HL-60 (cell line): ENCODE results near the gene ASB12.

Experiments
- DNase-seq, 2 experiments: peaks; one replicate each; pipeline ENCODE4 v3.0.0-alpha.2; 2010 to 2020; ENCODE audit warnings: low read depth in 1 of 2, low spot score in 1 of 2
- H3K27ac ChIP-seq: fragments of 250-450 bp; sonication (Bioruptor Pico); replicated peaks from 2 replicates; pipeline ENCODE4 v1.5.1; 2020; ENCODE audit warnings: mild to moderate bottlenecking, moderate library complexity
- H3K27me3 ChIP-seq: fragments of 250-450 bp; sonication (Bioruptor Pico); 2 replicates; pipeline ENCODE4 v1.5.1; 2021; ENCODE audit warnings: mild to moderate bottlenecking, moderate library complexity; ENCODE audit not compliant: insufficient read depth, poor library complexity, severe bottlenecking
- H3K4me3 ChIP-seq: replicated peaks from 2 replicates; pipeline ENCODE4 v1.5.1; 2011; ENCODE audit warnings: mild to moderate bottlenecking, control low read depth, low read length; ENCODE audit not compliant: insufficient read depth
- GABPA ChIP-seq: IDR thresholded peaks from 2 replicates; pipeline ENCODE4 v1.6.1; 2012; ENCODE audit warnings: low read depth
- POLR2AphosphoS5 ChIP-seq: IDR thresholded peaks from 2 replicates; pipeline ENCODE4 v1.6.1; 2012; ENCODE audit warnings: low read depth
- SPI1 ChIP-seq: IDR thresholded peaks from 2 replicates; pipeline ENCODE4 v1.6.1; 2012; ENCODE audit warnings: low read depth, mild to moderate bottlenecking, borderline replicate concordance
- long read RNA-seq: library from polyadenylated mRNA; unstranded; transcript quantifications from one replicate; pipeline ENCODE4 v2.0.0, GENCODE V29; 2020
- TF ChIP-seq, protein P1 (sequence below): IDR thresholded peaks from one replicate; pipeline ENCODE4 v1.5.1; 2011; ENCODE audit warnings: low read length, control low read depth, inconsistent platforms; ENCODE audit not compliant: insufficient read depth
- TF ChIP-seq, protein P2 (sequence below): IDR thresholded peaks from 2 replicates; pipeline ENCODE4 v1.6.1; 2012; ENCODE audit warnings: low read depth; ENCODE audit not compliant: insufficient replicate concordance

The ASB12 gene, protein sequence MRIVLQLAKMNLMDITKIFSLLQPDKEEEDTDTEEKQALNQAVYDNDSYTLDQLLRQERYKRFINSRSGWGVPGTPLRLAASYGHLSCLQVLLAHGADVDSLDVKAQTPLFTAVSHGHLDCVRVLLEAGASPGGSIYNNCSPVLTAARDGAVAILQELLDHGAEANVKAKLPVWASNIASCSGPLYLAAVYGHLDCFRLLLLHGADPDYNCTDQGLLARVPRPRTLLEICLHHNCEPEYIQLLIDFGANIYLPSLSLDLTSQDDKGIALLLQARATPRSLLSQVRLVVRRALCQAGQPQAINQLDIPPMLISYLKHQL
- long read RNA-seq = 0 reads

DNA sequence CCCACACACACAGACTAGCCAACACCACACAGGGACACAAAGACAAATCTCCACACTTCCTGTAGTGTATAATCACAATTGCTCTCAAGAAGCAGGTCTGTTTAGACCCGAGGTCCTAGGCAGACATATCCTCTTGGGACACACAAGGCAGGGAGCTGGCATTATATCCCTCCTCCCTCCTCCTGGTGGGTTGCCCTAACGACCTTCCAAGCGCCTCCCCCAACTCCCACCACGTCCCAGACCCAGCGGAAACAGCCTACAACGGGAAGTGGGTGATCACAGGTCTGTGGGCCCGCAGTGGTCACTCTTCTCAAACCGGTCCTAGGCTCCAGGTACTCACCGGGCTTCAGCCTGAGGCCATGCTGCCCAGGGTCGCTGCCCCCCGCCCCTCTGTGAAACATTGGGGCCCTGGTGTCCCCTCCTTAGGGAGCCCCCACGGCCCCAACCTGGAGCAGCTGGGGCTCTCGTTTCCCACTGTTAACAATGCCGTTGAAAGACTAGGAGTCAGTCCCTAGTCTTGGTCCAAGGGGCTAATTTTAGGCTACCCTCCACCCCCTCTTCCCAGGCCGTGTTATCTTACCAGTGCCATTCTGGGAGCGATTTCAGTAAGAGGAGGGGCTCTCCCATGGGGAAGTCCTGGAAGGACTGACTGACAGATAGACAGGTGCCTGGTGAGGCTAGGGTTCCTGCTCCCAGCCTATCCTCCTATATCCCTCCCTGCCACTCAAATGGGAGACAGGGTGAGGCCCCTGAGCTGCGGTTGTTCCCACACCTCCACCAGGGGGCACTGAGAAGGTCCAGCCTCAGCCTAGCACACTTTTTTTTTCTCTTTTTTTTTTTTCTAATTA, at the start of gene ASB12:
TSS of gene ASB12 (minus strand) at position 485 of the 848 bp plus-strand sequence. CDS start 4,957 bp downstream, outside the sequence.
- DNase-seq = no peak
- TF ChIP-seq GABPA (no peak), SPI1 (no peak), POLR2AphosphoS5 (no peak)
- TF ChIP-seq, protein P1, sequence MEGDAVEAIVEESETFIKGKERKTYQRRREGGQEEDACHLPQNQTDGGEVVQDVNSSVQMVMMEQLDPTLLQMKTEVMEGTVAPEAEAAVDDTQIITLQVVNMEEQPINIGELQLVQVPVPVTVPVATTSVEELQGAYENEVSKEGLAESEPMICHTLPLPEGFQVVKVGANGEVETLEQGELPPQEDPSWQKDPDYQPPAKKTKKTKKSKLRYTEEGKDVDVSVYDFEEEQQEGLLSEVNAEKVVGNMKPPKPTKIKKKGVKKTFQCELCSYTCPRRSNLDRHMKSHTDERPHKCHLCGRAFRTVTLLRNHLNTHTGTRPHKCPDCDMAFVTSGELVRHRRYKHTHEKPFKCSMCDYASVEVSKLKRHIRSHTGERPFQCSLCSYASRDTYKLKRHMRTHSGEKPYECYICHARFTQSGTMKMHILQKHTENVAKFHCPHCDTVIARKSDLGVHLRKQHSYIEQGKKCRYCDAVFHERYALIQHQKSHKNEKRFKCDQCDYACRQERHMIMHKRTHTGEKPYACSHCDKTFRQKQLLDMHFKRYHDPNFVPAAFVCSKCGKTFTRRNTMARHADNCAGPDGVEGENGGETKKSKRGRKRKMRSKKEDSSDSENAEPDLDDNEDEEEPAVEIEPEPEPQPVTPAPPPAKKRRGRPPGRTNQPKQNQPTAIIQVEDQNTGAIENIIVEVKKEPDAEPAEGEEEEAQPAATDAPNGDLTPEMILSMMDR = no peak
- TF ChIP-seq, protein P2, sequence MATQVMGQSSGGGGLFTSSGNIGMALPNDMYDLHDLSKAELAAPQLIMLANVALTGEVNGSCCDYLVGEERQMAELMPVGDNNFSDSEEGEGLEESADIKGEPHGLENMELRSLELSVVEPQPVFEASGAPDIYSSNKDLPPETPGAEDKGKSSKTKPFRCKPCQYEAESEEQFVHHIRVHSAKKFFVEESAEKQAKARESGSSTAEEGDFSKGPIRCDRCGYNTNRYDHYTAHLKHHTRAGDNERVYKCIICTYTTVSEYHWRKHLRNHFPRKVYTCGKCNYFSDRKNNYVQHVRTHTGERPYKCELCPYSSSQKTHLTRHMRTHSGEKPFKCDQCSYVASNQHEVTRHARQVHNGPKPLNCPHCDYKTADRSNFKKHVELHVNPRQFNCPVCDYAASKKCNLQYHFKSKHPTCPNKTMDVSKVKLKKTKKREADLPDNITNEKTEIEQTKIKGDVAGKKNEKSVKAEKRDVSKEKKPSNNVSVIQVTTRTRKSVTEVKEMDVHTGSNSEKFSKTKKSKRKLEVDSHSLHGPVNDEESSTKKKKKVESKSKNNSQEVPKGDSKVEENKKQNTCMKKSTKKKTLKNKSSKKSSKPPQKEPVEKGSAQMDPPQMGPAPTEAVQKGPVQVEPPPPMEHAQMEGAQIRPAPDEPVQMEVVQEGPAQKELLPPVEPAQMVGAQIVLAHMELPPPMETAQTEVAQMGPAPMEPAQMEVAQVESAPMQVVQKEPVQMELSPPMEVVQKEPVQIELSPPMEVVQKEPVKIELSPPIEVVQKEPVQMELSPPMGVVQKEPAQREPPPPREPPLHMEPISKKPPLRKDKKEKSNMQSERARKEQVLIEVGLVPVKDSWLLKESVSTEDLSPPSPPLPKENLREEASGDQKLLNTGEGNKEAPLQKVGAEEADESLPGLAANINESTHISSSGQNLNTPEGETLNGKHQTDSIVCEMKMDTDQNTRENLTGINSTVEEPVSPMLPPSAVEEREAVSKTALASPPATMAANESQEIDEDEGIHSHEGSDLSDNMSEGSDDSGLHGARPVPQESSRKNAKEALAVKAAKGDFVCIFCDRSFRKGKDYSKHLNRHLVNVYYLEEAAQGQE = no peak
- no peak within 1 kb of the TSS for H3K4me3 ChIP-seq
- no peak within 1 kb of the TSS for H3K27ac ChIP-seq
- no peaks in the 10 kb centered on the region for H3K27me3 ChIP-seq

DNA sequence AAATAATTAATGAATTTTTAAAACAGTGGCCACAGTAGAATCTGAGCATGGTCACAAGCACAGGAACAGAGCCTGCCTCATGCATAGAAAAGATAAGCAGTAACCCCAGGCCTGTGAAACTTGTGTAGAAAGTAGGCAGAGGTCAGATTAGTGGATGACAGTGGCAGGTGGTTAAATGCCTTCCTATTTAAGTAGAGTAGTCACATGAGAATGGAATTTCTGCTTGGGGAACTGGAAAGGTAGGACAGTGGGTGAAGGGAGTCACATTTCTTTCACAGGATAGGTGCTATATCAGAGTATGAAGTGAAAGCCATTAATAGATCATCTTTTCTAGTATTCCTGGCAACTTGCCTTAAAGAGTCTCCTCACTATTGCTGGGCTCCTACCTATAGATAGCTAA, 34.9 kb upstream of the ASB12 start:
- TF ChIP-seq, protein P1 = no peak
- TF ChIP-seq GABPA = no peak
- no peak for TF ChIP-seq POLR2AphosphoS5
- TF ChIP-seq, protein P2 = no peak
- TF ChIP-seq SPI1 = no peak
- H3K27ac ChIP-seq = no peak overlapping the region

DNA sequence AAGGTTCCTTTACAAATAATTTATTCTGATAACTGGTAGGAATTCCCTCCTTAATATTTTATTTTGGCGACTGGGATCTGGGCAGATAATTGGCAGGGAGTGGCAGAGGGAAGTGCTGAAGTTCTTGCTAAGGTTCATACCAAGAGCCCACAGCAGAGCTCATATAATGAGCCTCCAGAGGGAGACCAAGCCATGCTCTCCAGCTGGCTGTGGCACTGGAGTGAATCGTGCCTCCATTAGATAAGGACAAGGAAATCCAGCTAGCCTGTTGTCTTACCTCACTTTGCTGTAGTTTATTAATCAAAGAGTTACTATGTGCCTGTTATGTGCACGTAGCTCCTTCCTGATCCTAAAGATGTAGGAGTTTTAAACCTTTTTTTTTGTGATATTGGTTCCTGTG, 1.3 kb downstream of the ASB12 start:
- Histone ChIP-seq H3K27me3 (no peaks in the 10 kb centered on the region), H3K4me3 (no peak overlapping the region), H3K27ac (no peak overlapping the region)
- DNase-seq = no peak
- TF ChIP-seq, protein P2 = no peak
- TF ChIP-seq, protein P1 = no peak
- TF ChIP-seq SPI1 (no peak), GABPA (no peak), POLR2AphosphoS5 (no peak)

More for the DNA sequence above, 34.9 kb upstream of the ASB12 start:
- no peaks in the 10 kb centered on the region for H3K27me3 ChIP-seq
- no peak for DNase-seq
- H3K4me3 ChIP-seq = no peak overlapping the region
